Fibroblast of villous mesenchyme (primary cell): ENCODE data around the gene CST8. TPM values are rescaled to one million over a fixed set of nuclear protein-coding genes. Genes with fewer than 3 reads are reported as not detected.

Experiments
- DNase-seq: peaks from one replicate; pipeline ENCODE4 v3.0.0-alpha.2; 2010; ENCODE audit warnings: low read depth
- H3K4me3 ChIP-seq: 2 replicates; pipeline ENCODE4 v1.5.1; 2011; ENCODE audit warnings: low read depth, mild to moderate bottlenecking, low read length
- total RNA-seq: library from RNA; depleted of rRNA; stranded (reverse); fragments of >200 nt; gene quantifications from 2 replicates; pipeline ENCODE4 v1.2.3, GENCODE V29; 2012
- TF ChIP-seq, protein P1 (sequence below): IDR thresholded peaks from 2 replicates; pipeline ENCODE4 v1.5.1; 2012; ENCODE audit warnings: low read depth, mild to moderate bottlenecking, low read length; ENCODE audit not compliant: insufficient read depth

Gene CST8, protein sequence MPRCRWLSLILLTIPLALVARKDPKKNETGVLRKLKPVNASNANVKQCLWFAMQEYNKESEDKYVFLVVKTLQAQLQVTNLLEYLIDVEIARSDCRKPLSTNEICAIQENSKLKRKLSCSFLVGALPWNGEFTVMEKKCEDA
- not detected in 2 replicates for total RNA-seq

DNA sequence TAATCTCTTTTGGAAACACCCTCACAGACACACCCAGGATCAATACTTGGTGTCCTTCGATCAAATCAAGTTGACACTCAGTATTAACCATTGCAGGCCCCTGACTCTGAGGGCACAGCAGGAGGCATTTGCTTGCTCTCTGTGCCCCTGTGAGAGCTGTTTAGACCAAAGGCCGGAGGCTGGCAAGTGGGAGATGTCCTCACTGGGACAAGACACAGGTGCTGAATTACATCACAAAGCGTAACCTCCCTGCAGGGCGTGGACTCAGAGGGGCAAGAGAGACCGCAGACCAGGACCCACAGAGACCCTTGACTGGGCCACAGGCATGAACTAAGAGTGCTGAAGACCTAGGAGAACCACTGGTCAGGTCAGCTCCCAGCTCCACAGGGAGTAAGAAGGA lies at the start of gene CST8:
Gene CST8 (plus strand): TSS at position 301 of the 400 bp plus-strand sequence. CDS start 551 bp downstream, outside the sequence.
- H3K4me3 ChIP-seq: no peak within 1 kb of the TSS
- TF ChIP-seq, protein P1, sequence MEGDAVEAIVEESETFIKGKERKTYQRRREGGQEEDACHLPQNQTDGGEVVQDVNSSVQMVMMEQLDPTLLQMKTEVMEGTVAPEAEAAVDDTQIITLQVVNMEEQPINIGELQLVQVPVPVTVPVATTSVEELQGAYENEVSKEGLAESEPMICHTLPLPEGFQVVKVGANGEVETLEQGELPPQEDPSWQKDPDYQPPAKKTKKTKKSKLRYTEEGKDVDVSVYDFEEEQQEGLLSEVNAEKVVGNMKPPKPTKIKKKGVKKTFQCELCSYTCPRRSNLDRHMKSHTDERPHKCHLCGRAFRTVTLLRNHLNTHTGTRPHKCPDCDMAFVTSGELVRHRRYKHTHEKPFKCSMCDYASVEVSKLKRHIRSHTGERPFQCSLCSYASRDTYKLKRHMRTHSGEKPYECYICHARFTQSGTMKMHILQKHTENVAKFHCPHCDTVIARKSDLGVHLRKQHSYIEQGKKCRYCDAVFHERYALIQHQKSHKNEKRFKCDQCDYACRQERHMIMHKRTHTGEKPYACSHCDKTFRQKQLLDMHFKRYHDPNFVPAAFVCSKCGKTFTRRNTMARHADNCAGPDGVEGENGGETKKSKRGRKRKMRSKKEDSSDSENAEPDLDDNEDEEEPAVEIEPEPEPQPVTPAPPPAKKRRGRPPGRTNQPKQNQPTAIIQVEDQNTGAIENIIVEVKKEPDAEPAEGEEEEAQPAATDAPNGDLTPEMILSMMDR: no peak
- no peak for DNase-seq

DNA sequence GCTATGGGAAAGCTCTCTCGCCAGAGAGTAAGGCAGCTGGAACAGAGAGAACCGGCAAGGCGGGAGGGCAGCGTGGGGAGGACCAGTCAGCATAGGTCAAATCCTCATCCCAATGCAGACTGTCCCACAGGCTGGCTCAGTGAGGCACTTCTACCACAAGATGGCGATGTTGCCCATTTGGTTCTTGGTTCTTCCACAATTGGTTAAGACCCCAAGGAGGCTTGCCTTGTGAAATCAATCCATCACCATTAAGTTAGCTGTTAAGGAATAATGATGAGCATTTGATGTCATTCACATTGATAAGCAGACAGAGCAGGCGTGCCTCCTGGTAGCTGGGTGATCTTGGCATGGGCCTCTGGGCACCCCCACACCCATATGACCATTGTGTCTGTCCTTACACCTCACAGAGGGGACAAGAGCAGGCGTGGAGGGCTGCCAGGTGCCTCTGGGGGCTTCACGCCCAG lies 49.0 kb upstream of the CST8 start:
- TF ChIP-seq, protein P1: peak; percentile 96
- H3K4me3 ChIP-seq: no peak overlapping the region
- DNase-seq: peak; percentile 79

DNA sequence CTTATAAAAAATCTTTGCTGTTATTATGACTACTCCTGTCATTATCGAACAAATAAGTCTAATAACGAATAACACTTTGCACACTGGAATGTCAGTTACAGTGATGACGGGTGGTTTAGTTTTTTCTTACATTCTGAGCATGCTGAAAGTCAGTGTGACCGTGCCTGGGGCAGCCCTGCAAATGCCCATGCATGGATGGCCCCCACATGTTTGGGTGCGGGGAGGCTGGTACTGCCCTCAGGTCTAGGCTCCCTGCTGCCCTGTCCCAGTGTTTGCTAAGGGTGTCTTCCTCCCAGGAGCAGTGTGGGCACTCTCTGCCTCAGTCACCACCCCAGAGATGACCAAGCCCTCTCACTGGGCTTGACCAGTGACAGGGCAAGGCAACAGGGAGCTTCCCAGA lies 48.5 kb upstream of the CST8 start:
- no peak for DNase-seq
- TF ChIP-seq, protein P1: no peak
- no peak overlapping the region for H3K4me3 ChIP-seq

DNA sequence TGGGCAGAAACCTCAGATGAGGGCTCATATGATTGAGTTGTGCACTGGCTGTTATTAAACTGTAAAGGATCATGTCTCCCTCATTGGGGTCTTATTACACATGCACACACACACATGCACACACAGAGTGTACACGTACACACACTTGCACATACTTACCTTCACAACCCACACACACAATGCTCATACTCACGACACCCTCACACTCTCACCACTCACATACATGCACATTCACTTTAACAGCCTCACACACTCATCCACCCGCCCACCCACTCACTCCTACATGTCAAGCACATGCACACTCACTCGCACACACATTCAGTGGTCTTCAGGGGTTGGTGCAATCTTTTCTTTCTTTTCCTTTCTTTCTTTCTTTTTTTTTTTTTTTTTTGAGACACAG lies 46.1 kb upstream of the CST8 start:
- no peak for DNase-seq
- no peak overlapping the region for H3K4me3 ChIP-seq
- TF ChIP-seq, protein P1: no peak

DNA sequence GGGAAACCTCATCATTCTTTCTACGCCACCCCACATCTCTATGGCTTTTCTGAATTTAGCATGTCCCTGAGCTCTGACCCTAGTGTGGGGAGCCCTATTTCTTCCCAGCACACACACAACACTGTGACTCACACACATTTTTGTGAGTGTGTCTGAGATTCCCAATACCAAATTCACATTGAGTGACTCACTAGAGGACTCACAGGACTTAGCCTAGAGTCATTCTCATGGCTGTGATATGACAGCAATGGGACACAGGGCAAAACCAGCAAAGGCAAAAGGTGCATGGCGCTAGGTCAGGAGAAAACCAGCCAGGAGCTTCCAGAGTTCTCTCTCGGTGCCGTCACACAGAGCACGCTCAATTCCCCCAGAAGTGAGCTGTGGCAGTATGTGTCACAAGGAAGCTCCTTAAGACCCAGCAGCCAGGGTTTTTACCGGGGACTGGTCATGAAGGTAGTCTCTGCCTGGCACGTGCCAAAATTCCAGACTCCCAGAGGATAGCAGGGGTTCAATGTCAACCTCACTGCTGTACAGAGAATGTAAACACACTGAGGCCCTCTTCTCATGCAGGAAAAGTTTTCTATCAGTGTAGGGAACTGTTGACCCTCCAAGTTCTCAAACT lies 45.2 kb upstream of the CST8 start:
- no peak overlapping the region for H3K4me3 ChIP-seq
- peak; percentile 80 for DNase-seq
- TF ChIP-seq, protein P1: no peak

DNA sequence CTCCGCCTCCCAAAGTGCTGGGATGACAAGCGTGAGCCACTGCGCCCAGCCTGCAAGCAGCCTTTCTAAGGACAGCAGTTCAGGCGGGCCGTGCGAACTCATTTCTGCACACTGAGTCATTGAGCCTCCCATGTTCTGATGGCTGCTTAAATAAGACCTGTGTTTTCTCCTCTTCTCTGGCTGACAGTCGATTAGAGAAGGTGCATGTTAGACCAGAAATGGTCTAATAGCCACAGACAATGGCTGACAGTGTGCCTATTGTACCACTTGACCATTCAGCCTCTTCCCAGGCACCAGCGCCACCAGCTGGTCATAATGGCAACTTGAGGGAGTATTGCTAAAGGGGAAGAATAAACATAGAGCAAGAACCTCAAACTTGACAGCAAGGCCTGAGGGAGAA lies 44.4 kb upstream of the CST8 start:
- H3K4me3 ChIP-seq: no peak overlapping the region
- TF ChIP-seq, protein P1: peak; percentile 79
- peak; percentile 83 for DNase-seq

DNA sequence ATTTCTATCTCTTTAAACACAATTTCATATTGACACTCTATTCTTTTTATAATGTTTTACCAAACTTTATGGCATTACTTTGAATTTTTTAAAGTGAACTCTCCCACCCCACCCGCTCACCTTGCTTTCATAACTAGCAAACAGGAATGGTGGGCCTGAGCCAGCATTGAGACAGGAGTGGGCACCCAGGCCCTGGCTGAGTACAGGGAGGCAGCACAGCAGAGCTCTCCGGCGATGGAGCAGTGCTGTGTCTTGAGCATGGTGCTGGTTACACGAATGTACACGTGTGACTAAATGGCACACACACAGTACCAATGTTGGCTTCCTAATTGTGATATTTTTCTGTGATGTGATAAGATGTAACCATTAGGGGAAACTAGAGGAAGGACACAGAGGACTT lies 42.8 kb upstream of the CST8 start:
- DNase-seq: no peak
- TF ChIP-seq, protein P1: no peak
- no peak overlapping the region for H3K4me3 ChIP-seq
